ENCODE data around the gene RNASEH2C.
"Not testable (repeated sequence)": the region's sequence is repeated elsewhere in the genome, so short reads cannot be mapped to it uniquely, and the experiment has no call there.

Gene RNASEH2C

GRCh38 chr11:65716774-65717405 lies 3.7 kb downstream of the RNASEH2C start:
- DNase-seq (ENCODE audit: low spot score), result no peak

- no peak for DNase-seq (ENCODE audit: low spot score)
Measured at GRCh38 chr11:65716302-65716701, 4.3 kb downstream of the RNASEH2C start.

- DNase-seq (ENCODE audit: low spot score), result no peak
Measured at GRCh38 chr11:65714433-65714832, 6.2 kb downstream of the RNASEH2C start.

- no peak for DNase-seq (ENCODE audit: low spot score)
Measured at GRCh38 chr11:65713212-65713969, 7.2 kb downstream of the RNASEH2C start.

- no peak for DNase-seq (ENCODE audit: low spot score)
Measured at GRCh38 chr11:65712633-65713076, 7.9 kb downstream of the RNASEH2C start.

GRCh38 chr11:65711785-65712632 lies 8.6 kb downstream of the RNASEH2C start, which contains the start of gene KAT5:
TSS of gene KAT5 (plus strand) at chr11:65712252. CDS start at chr11:65712268, 16 bp downstream.
- DNase-seq (ENCODE audit: low spot score), result peak; percentile 99

GRCh38 chr11:65710421-65710820 lies 10.2 kb downstream of the RNASEH2C start:
- no peak for DNase-seq (ENCODE audit: low spot score)

GRCh38 chr11:65709661-65710060 lies 10.9 kb downstream of the RNASEH2C start:
- DNase-seq (ENCODE audit: low spot score), result no peak

- DNase-seq (ENCODE audit: low spot score), result no peak
Measured at GRCh38 chr11:65708451-65708850, 12.1 kb downstream of the RNASEH2C start.

- not testable (repeated sequence) for DNase-seq (ENCODE audit: low spot score)
Measured at GRCh38 chr11:65707002-65707401, 13.6 kb downstream of the RNASEH2C start.

- DNase-seq (ENCODE audit: low spot score), result peak; percentile 29
Measured at GRCh38 chr11:65706303-65706763, 14.3 kb downstream of the RNASEH2C start.

GRCh38 chr11:65703846-65704245 lies 16.8 kb downstream of the RNASEH2C start:
- no peak for DNase-seq (ENCODE audit: low spot score)

GRCh38 chr11:65701686-65702085 lies 18.9 kb downstream of the RNASEH2C start:
- DNase-seq (ENCODE audit: low spot score), result no peak

- DNase-seq (ENCODE audit: low spot score), result no peak
Measured at GRCh38 chr11:65700399-65700798, 20.2 kb downstream of the RNASEH2C start.

GRCh38 chr11:65699306-65699705 lies 21.3 kb downstream of the RNASEH2C start:
- no peak for DNase-seq (ENCODE audit: low spot score)

GRCh38 chr11:65698205-65698604 lies 22.4 kb downstream of the RNASEH2C start:
- no peak for DNase-seq (ENCODE audit: low spot score)

- no peak for DNase-seq (ENCODE audit: low spot score)
Measured at GRCh38 chr11:65696802-65697552, 23.6 kb downstream of the RNASEH2C start.

- peak; percentile 49 for DNase-seq (ENCODE audit: low spot score)
Measured at GRCh38 chr11:65695459-65696241, 24.9 kb downstream of the RNASEH2C start.

GRCh38 chr11:65692367-65692766 lies 28.2 kb downstream of the RNASEH2C start:
- DNase-seq (ENCODE audit: low spot score), result no peak

- not testable (repeated sequence) for DNase-seq (ENCODE audit: low spot score)
Measured at GRCh38 chr11:65691847-65692246, 28.8 kb downstream of the RNASEH2C start.

- no peak for DNase-seq (ENCODE audit: low spot score)
Measured at GRCh38 chr11:65685981-65686380, 34.6 kb downstream of the RNASEH2C start.

Measured in LoVo (cell line).